ENCODE measurements around the gene NFE2L3.

DNA sequence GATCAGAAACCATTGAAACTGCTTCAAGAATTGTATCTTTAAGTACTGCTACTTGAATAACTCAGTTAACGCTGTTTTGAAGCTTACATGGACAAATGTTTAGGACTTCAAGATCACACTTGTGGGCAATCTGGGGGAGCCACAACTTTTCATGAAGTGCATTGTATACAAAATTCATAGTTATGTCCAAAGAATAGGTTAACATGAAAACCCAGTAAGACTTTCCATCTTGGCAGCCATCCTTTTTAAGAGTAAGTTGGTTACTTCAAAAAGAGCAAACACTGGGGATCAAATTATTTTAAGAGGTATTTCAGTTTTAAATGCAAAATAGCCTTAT is 33.8 kb downstream of the NFE2L3 start:
- TF ChIP-seq CTCF (IDR thresholded peaks at IDR 0.05; ENCODE audit: poor library complexity), result no peak
- no peak for TF ChIP-seq EZH2 (IDR thresholded peaks at IDR 0.05; ENCODE audit: borderline replicate concordance)
- no peak for TF ChIP-seq EZH2phosphoT487 (IDR thresholded peaks at IDR 0.05; ENCODE audit: low read depth, severe bottlenecking, unreplicated experiment)

Data from hepatocyte (in vitro differentiated cells).